ENCODE measurements around the gene PGLYRP3.

- TF ChIP-seq CTCF (IDR thresholded peaks at IDR 0.05; ENCODE audit: insufficient read depth, low read length) (no peak), POLR2AphosphoS5 (IDR thresholded peaks at IDR 0.05; ENCODE audit: low read depth) (no peak), SPI1 (IDR thresholded peaks at IDR 0.05; ENCODE audit: borderline replicate concordance, low read depth) (no peak), GABPA (IDR thresholded peaks at IDR 0.05; ENCODE audit: low read depth) (no peak)
- TF ChIP-seq, protein P1, sequence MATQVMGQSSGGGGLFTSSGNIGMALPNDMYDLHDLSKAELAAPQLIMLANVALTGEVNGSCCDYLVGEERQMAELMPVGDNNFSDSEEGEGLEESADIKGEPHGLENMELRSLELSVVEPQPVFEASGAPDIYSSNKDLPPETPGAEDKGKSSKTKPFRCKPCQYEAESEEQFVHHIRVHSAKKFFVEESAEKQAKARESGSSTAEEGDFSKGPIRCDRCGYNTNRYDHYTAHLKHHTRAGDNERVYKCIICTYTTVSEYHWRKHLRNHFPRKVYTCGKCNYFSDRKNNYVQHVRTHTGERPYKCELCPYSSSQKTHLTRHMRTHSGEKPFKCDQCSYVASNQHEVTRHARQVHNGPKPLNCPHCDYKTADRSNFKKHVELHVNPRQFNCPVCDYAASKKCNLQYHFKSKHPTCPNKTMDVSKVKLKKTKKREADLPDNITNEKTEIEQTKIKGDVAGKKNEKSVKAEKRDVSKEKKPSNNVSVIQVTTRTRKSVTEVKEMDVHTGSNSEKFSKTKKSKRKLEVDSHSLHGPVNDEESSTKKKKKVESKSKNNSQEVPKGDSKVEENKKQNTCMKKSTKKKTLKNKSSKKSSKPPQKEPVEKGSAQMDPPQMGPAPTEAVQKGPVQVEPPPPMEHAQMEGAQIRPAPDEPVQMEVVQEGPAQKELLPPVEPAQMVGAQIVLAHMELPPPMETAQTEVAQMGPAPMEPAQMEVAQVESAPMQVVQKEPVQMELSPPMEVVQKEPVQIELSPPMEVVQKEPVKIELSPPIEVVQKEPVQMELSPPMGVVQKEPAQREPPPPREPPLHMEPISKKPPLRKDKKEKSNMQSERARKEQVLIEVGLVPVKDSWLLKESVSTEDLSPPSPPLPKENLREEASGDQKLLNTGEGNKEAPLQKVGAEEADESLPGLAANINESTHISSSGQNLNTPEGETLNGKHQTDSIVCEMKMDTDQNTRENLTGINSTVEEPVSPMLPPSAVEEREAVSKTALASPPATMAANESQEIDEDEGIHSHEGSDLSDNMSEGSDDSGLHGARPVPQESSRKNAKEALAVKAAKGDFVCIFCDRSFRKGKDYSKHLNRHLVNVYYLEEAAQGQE (IDR thresholded peaks at IDR 0.05; ENCODE audit: insufficient replicate concordance, low read depth), result no peak
Measured at GRCh38 chr1:153272186-153272585, 40.6 kb downstream of the PGLYRP3 start.

Data from HL-60 (cell line).